Mesothelial cell of epicardium (in vitro differentiated cells): ENCODE results near the gene CCND2. TPM values are rescaled to one million over a fixed set of nuclear protein-coding genes. Genes with fewer than 3 reads are reported as not detected.

Source experiments
- DNase-seq, 2 experiments: peaks; one replicate each; pipeline ENCODE4 v3.0.0; 2021; ENCODE audit warnings: low spot score in 2 of 2; ENCODE audit not compliant: unreplicated experiment in 2 of 2
- H3K27ac Mint-ChIP-seq: 2 replicates; pipeline ENCODE4 v1.8.0; 2021; ENCODE audit warnings: mixed read lengths
- H3K27me3 Mint-ChIP-seq: 2 replicates; pipeline ENCODE4 v1.8.0; 2021; ENCODE audit warnings: low read depth, mixed read lengths
- H3K36me3 Mint-ChIP-seq: 2 replicates; pipeline ENCODE4 v1.8.0; 2021; ENCODE audit warnings: mixed read lengths
- H3K4me1 Mint-ChIP-seq: 2 replicates; pipeline ENCODE4 v1.8.0; 2021; ENCODE audit warnings: mixed read lengths
- H3K4me3 Mint-ChIP-seq: 2 replicates; pipeline ENCODE4 v1.8.0; 2021; ENCODE audit warnings: mild to moderate bottlenecking, moderate library complexity, mixed read lengths
- H3K9me3 Mint-ChIP-seq: 2 replicates; pipeline ENCODE4 v1.8.0; 2021; ENCODE audit warnings: mixed read lengths
- total RNA-seq: library from RNA; stranded (reverse); gene quantifications from 3 replicates; pipeline ENCODE4 v1.2.1, GENCODE V29; 2021
- TF ChIP-seq, protein P1 (sequence below): fragments of 200-600 bp; sonication (generic); IDR thresholded peaks from one replicate; pipeline ENCODE4 v1.5.0; 2021; ENCODE audit warnings: antibody characterized with exemption; ENCODE audit not compliant: unreplicated experiment

CCND2 gene
- total RNA-seq, 1 donor from 2014 or later, result 412 TPM

- Mint-ChIP-seq H3K36me3 (no peaks in the 10 kb centered on the region), H3K4me3 (no peak overlapping the region), H3K4me1 (peaks cover 9% of the 10 kb centered on the region), H3K9me3 (peaks cover 6% of the 10 kb centered on the region), H3K27ac (no peak overlapping the region), H3K27me3 (peaks cover 12% of the 10 kb centered on the region)
- TF ChIP-seq, protein P1, sequence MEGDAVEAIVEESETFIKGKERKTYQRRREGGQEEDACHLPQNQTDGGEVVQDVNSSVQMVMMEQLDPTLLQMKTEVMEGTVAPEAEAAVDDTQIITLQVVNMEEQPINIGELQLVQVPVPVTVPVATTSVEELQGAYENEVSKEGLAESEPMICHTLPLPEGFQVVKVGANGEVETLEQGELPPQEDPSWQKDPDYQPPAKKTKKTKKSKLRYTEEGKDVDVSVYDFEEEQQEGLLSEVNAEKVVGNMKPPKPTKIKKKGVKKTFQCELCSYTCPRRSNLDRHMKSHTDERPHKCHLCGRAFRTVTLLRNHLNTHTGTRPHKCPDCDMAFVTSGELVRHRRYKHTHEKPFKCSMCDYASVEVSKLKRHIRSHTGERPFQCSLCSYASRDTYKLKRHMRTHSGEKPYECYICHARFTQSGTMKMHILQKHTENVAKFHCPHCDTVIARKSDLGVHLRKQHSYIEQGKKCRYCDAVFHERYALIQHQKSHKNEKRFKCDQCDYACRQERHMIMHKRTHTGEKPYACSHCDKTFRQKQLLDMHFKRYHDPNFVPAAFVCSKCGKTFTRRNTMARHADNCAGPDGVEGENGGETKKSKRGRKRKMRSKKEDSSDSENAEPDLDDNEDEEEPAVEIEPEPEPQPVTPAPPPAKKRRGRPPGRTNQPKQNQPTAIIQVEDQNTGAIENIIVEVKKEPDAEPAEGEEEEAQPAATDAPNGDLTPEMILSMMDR, result no peak
- no peak for DNase-seq
These were observed 43.0 kb upstream of the CCND2 start for GRCh38 chr12:4230526-4230925.

- TF ChIP-seq, protein P1, result no peak
- Mint-ChIP-seq H3K27me3 (peaks cover 14% of the 10 kb centered on the region), H3K4me1 (no peaks in the 10 kb centered on the region), H3K4me3 (no peak overlapping the region), H3K9me3 (peaks cover 40% of the 10 kb centered on the region), H3K36me3 (peaks cover 8% of the 10 kb centered on the region), H3K27ac (no peak overlapping the region)
- DNase-seq, result no peak
These were observed 35.0 kb upstream of the CCND2 start for GRCh38 chr12:4238577-4238976.

GRCh38 chr12:4239746-4240145 is 33.8 kb upstream of the CCND2 start:
- H3K9me3 Mint-ChIP-seq, result peaks cover 40% of the 10 kb centered on the region
- H3K27ac Mint-ChIP-seq, result no peak overlapping the region
- H3K27me3 Mint-ChIP-seq, result peaks cover 12% of the 10 kb centered on the region
- H3K4me1 Mint-ChIP-seq, result no peaks in the 10 kb centered on the region
- TF ChIP-seq, protein P1, result no peak
- DNase-seq, result no peak
- H3K36me3 Mint-ChIP-seq, result peaks cover 8% of the 10 kb centered on the region
- no peak overlapping the region for H3K4me3 Mint-ChIP-seq

DNA sequence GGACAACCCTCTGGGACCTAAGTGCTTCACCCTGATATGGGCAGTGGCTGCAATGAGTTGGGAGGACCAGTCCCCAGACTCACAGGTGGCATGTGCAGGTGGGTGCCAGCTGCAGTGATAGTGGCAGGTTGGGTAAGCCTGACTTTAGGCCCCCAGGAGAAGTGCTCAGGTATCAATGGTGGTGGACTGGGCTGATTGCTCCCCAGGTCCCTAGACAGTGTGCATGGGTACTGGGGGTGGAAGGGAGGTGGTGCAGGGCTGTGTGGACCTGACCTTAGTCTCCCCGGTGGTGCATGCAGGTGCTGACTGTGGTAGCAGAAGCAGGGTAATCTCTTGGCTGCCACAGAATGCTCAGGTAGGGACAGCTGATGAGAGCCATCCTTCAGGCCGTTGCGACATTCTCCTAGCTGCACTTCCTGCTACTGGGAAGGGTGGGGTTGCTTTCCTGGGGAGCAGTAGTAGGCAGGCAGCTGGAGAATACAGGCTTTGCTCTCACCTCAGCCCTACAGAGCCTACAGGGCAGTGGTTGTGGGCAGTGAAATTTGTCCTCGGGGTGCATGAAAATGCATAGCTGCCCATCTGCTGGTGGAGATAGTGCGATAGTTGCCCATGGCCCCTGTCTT is 33.3 kb upstream of the CCND2 start:
- no peak overlapping the region for H3K27ac Mint-ChIP-seq

GRCh38 chr12:4240981-4241380 is 32.6 kb upstream of the CCND2 start:
- Mint-ChIP-seq H3K4me1 (peaks cover 8% of the 10 kb centered on the region), H3K4me3 (no peak overlapping the region), H3K36me3 (peaks cover 8% of the 10 kb centered on the region), H3K27ac (no peak overlapping the region), H3K9me3 (peaks cover 31% of the 10 kb centered on the region), H3K27me3 (peaks cover 6% of the 10 kb centered on the region)
- DNase-seq, result no peak
- TF ChIP-seq, protein P1, result no peak

More for the DNA sequence above, 33.3 kb upstream of the CCND2 start:
- Mint-ChIP-seq H3K36me3 (peaks cover 8% of the 10 kb centered on the region), H3K27me3 (peaks cover 8% of the 10 kb centered on the region), H3K4me1 (peaks cover 4% of the 10 kb centered on the region), H3K4me3 (no peak overlapping the region), H3K9me3 (peaks cover 36% of the 10 kb centered on the region)
- TF ChIP-seq, protein P1, result no peak
- DNase-seq, result no peak
